ENCODE data around the gene STAG1. TPM values are rescaled to one million over a fixed set of nuclear protein-coding genes. Genes with fewer than 3 reads are reported as not detected.

Gene STAG1
- total RNA-seq, 1 experiment from 2014 or later: 34.6 TPM

DNA sequence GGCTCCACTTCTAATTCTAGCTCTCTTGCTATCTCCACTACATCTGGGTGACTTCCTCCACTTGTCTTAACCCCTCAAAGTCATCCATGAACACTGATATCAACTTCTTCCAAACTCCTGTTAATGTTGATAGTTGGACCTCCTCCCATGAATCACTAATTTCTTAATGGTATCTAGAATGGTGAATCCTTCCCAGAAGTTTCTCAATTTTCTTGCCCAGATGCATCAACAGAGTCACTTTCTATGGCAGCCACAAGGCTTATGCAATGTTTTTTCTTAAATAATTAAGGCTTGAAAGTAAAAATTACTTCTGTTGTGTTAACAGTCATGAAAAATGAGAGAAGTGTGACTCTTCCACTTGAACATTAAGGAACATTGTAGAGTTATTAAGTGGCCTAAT lies 337.7 kb downstream of the STAG1 start:
- DNase-seq: no peak
- Histone ChIP-seq H3K23me2 (ENCODE audit: insufficient read length, low read depth, low read length, poor library complexity, severe bottlenecking) (no peaks in the 10 kb centered on the region), H4K20me1 (ENCODE audit: control insufficient read depth, insufficient read depth, insufficient read length) (no peaks in the 10 kb centered on the region), H4K8ac (replicated peaks; ENCODE audit: insufficient read length, low read depth, low read length) (no peak overlapping the region), H3K27ac (ENCODE audit: insufficient read length, low read depth, low read length) (no peak overlapping the region), H3K14ac (ENCODE audit: insufficient read depth, low read length) (no peak overlapping the region), H3K18ac (ENCODE audit: insufficient read length, low read depth, low read length) (no peak overlapping the region), H2BK20ac (ENCODE audit: low read depth, low read length, poor library complexity, severe bottlenecking) (no peak overlapping the region), H3K9ac (ENCODE audit: extremely low read depth, insufficient read length, low read length) (no peak overlapping the region), H2AFZ (ENCODE audit: low read length) (no peak overlapping the region), H2BK120ac (ENCODE audit: low read depth, low read length, poor library complexity, severe bottlenecking) (no peak overlapping the region), H2AK5ac (ENCODE audit: insufficient read length, low read length) (no peak overlapping the region), H3K56ac (ENCODE audit: insufficient read length, low read depth, low read length) (no peak overlapping the region), H3K9me3 (ENCODE audit: control insufficient read depth, low read depth, low read length) (no peaks in the 10 kb centered on the region), H3T11ph (ENCODE audit: low read length) (no peak overlapping the region), H3K79me1 (ENCODE audit: insufficient read depth, low read depth, low read length, poor library complexity, severe bottlenecking) (no peaks in the 10 kb centered on the region), H3K27me3 (ENCODE audit: insufficient read depth, low read length) (no peaks in the 10 kb centered on the region), H4K91ac (ENCODE audit: insufficient read length, low read depth, low read length) (no peak overlapping the region), H3K4me1 (ENCODE audit: insufficient read depth, low read length) (no peaks in the 10 kb centered on the region), H3K4ac (ENCODE audit: low read depth, low read length) (no peak overlapping the region), H2BK15ac (ENCODE audit: low read depth, low read length) (no peak overlapping the region), H3K79me2 (ENCODE audit: insufficient read depth, low read length) (no peaks in the 10 kb centered on the region; the same call in 1 of the 2 replicates), H3K4me2 (ENCODE audit: insufficient read depth, insufficient read length, low read length) (no peak overlapping the region), H3K23ac (ENCODE audit: insufficient read length, low read depth, low read length) (no peak overlapping the region), H4K5ac (ENCODE audit: insufficient read length, low read depth, low read length) (no peak overlapping the region), H2BK5ac (ENCODE audit: insufficient read length, low read length) (no peak overlapping the region), H2BK12ac (ENCODE audit: insufficient read length, low read depth, low read length) (no peak overlapping the region)
- H3K27me3 Mint-ChIP-seq (ENCODE audit: low read depth): no peaks in the 10 kb centered on the region
- H3K4me1 Mint-ChIP-seq: no peaks in the 10 kb centered on the region
- H3K9me3 Mint-ChIP-seq: no peaks in the 10 kb centered on the region
- no peak overlapping the region for H3K27ac Mint-ChIP-seq
- H3K36me3 Mint-ChIP-seq (ENCODE audit: insufficient read depth in 1 of 3, low read depth in 3 of 3): peaks cover 0 to 19% (median 3%) of the 10 kb centered on the region in 3 experiments; a peak in 5 of 7 replicates
- H3K4me3 Mint-ChIP-seq: no peak overlapping the region
- TF ChIP-seq, protein P1, sequence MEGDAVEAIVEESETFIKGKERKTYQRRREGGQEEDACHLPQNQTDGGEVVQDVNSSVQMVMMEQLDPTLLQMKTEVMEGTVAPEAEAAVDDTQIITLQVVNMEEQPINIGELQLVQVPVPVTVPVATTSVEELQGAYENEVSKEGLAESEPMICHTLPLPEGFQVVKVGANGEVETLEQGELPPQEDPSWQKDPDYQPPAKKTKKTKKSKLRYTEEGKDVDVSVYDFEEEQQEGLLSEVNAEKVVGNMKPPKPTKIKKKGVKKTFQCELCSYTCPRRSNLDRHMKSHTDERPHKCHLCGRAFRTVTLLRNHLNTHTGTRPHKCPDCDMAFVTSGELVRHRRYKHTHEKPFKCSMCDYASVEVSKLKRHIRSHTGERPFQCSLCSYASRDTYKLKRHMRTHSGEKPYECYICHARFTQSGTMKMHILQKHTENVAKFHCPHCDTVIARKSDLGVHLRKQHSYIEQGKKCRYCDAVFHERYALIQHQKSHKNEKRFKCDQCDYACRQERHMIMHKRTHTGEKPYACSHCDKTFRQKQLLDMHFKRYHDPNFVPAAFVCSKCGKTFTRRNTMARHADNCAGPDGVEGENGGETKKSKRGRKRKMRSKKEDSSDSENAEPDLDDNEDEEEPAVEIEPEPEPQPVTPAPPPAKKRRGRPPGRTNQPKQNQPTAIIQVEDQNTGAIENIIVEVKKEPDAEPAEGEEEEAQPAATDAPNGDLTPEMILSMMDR (conservative IDR thresholded peaks at IDR 0.05): no peak

Measured in H9 (cell line).